H1 (cell line): ENCODE measurements around the gene AGBL1. TPM values are rescaled to one million over a fixed set of nuclear protein-coding genes. Genes with fewer than 3 reads are reported as not detected.

Experiments used
- CTCF ChIA-PET: fragments of 300-600 bp; sonication (Branson Sonifier 250); formaldehyde crosslinking; loops from one replicate; lab custom pipeline; 2021; ENCODE audit not compliant: partially characterized antibody; lab: Charles Lee
- POLR2A ChIA-PET: fragments of 300-600 bp; sonication (Branson Sonifier 250); formaldehyde crosslinking; loops from one replicate; lab custom pipeline; 2021; ENCODE audit warnings: inconsistent platforms; ENCODE audit not compliant: partially characterized antibody; lab: Charles Lee
- DNase-seq, 2 experiments: peaks; one replicate each; pipeline versions ENCODE4 v3.0.0 to v3.0.0-alpha.2; 2010 to 2022; ENCODE audit warnings: low spot score in 2 of 2, low read depth in 1 of 2, mixed read lengths in 1 of 2
- FAIRE-seq: peaks from 2 replicates; lab custom pipeline; 2011; peaks lifted over from hg19 to GRCh38; lab: Jason Lieb, UNC
- H2AFZ ChIP-seq: 2 replicates; pipeline ENCODE4 v1.8.1; 2012; ENCODE audit warnings: low read length, inconsistent platforms
- H2AK5ac ChIP-seq: 2 replicates; pipeline ENCODE4 v1.6.1; 2013; ENCODE audit warnings: low read depth, low read length
- H2BK120ac ChIP-seq: replicated peaks from 2 replicates; pipeline ENCODE3; 2013; ENCODE audit warnings: low read depth, low read length, inconsistent platforms
- H2BK12ac ChIP-seq: 2 replicates; pipeline ENCODE4 v1.6.1; 2013; ENCODE audit warnings: low read depth, low read length
- H2BK15ac ChIP-seq: 2 replicates; pipeline ENCODE4 v1.6.1; 2013; ENCODE audit warnings: low read length
- H2BK20ac ChIP-seq: 2 replicates; pipeline ENCODE4 v1.6.1; 2013; ENCODE audit warnings: low read length
- H2BK5ac ChIP-seq: 2 replicates; pipeline ENCODE4 v1.6.1; 2013; ENCODE audit warnings: low read depth, low read length
- H3K14ac ChIP-seq: 2 replicates; pipeline ENCODE4 v1.6.1; 2013; ENCODE audit warnings: inconsistent platforms; ENCODE audit not compliant: insufficient read length
- H3K18ac ChIP-seq: 2 replicates; pipeline ENCODE4 v1.6.1; 2013; ENCODE audit warnings: low read length; ENCODE audit errors: extremely low read depth
- H3K23ac ChIP-seq: 2 replicates; pipeline ENCODE4 v1.6.1; 2013; ENCODE audit warnings: inconsistent platforms; ENCODE audit not compliant: insufficient read length
- H3K23me2 ChIP-seq: 2 replicates; pipeline ENCODE4 v1.6.1; 2013; ENCODE audit warnings: low read depth, low read length
- H3K27ac ChIP-seq: 2 replicates; pipeline ENCODE4 v1.6.1; 2011; ENCODE audit warnings: low read depth, low read length, inconsistent platforms
- H3K27me3 ChIP-seq, 4 experiments: replicated peaks in 1 of 4; 1 replicate in 1 of 4; 2 replicates in 3 of 4; pipeline versions ENCODE4 v1.6.1 to v1.8.1; 2011 to 2013; ENCODE audit warnings: low read length in 3 of 4, mild to moderate bottlenecking in 3 of 4, inconsistent platforms in 2 of 4, mixed read lengths in 2 of 4, moderate library complexity in 1 of 4; ENCODE audit not compliant: control insufficient read depth in 3 of 4, insufficient read depth in 3 of 4; ENCODE audit errors: extremely low read depth in 1 of 4
- H3K36me3 ChIP-seq, 4 experiments: 2 replicates each; pipeline versions ENCODE4 v1.6.1 to v1.8.1; 2011 to 2013; ENCODE audit warnings: mild to moderate bottlenecking in 4 of 4, low read length in 3 of 4, moderate library complexity in 2 of 4, control low read depth in 1 of 4, inconsistent platforms in 1 of 4; ENCODE audit not compliant: insufficient read depth in 4 of 4, control insufficient read depth in 2 of 4
- H3K4ac ChIP-seq: replicated peaks from 2 replicates; pipeline ENCODE3; 2013; ENCODE audit warnings: low read length, low read depth, mixed read lengths, inconsistent platforms; ENCODE audit not compliant: insufficient read length
- H3K4me1 ChIP-seq, 4 experiments: replicated peaks in 1 of 4; 1 replicate in 1 of 4; 2 replicates in 3 of 4; pipeline versions ENCODE4 v1.6.1 to v1.8.1; 2011 to 2013; ENCODE audit warnings: low read length in 3 of 4, inconsistent platforms in 2 of 4, mixed read lengths in 1 of 4; ENCODE audit not compliant: insufficient read depth in 4 of 4, control insufficient read depth in 3 of 4
- H3K4me2 ChIP-seq, 2 experiments: 2 replicates each; pipeline versions ENCODE4 v1.6.1 to v1.8.1; 2011 to 2013; ENCODE audit warnings: low read depth in 2 of 2, low read length in 2 of 2, control low read depth in 1 of 2, inconsistent platforms in 1 of 2, mild to moderate bottlenecking in 1 of 2; ENCODE audit not compliant: insufficient read depth in 1 of 2
- H3K4me3 ChIP-seq, 4 experiments: fragments of 200-600, 300-600 bp in 1 of 4; sonication (generic), shearing (Covaris generic), sonication (Bioruptor Twin) in 1 of 4; 2 replicates each; pipeline versions ENCODE4 v1.5.1 to v1.8.1; 2011 to 2016; ENCODE audit warnings: low read length in 4 of 4, low read depth in 3 of 4, control low read depth in 2 of 4, inconsistent platforms in 2 of 4, mild to moderate bottlenecking in 2 of 4, mixed read lengths in 1 of 4, moderate library complexity in 1 of 4; ENCODE audit not compliant: insufficient read depth in 2 of 4; ENCODE audit errors: extremely low read depth in 1 of 4
- H3K56ac ChIP-seq: replicated peaks from 2 replicates; pipeline ENCODE3; 2013; ENCODE audit warnings: low read depth, mild to moderate bottlenecking, mixed read lengths, low read length, inconsistent platforms; ENCODE audit not compliant: insufficient read length
- H3K79me1 ChIP-seq: 2 replicates; pipeline ENCODE4 v1.6.1; 2013; ENCODE audit warnings: low read depth, low read length, control low read depth
- H3K79me2 ChIP-seq, 2 experiments: 2 replicates each; pipeline versions ENCODE4 v1.6.1 to v1.8.1; 2012 to 2013; ENCODE audit warnings: low read length in 2 of 2, mild to moderate bottlenecking in 2 of 2, inconsistent platforms in 1 of 2; ENCODE audit not compliant: insufficient read depth in 2 of 2, control insufficient read depth in 1 of 2
- H3K9ac ChIP-seq, 4 experiments: replicated peaks in 1 of 4; 1 replicate in 1 of 4; 2 replicates in 3 of 4; pipeline versions ENCODE4 v1.6.1 to v1.8.1; 2011 to 2013; ENCODE audit warnings: low read depth in 3 of 4, low read length in 3 of 4, control low read depth in 2 of 4, mild to moderate bottlenecking in 2 of 4, moderate library complexity in 2 of 4, inconsistent platforms in 1 of 4; ENCODE audit errors: extremely low read depth in 1 of 4
- H3K9me3 ChIP-seq, 2 experiments: 2 replicates each; pipeline versions ENCODE4 v1.6.1 to v1.8.1; 2012 to 2013; ENCODE audit warnings: mild to moderate bottlenecking in 2 of 2, moderate library complexity in 2 of 2, control low read depth in 1 of 2, inconsistent platforms in 1 of 2, low read depth in 1 of 2, low read length in 1 of 2, mixed read lengths in 1 of 2; ENCODE audit not compliant: insufficient read depth in 2 of 2
- H4K20me1 ChIP-seq, 2 experiments: replicated peaks in 1 of 2; 2 replicates each; pipeline versions ENCODE3 to v1.8.1; 2011 to 2013; ENCODE audit warnings: inconsistent platforms in 2 of 2, low read length in 2 of 2, mild to moderate bottlenecking in 1 of 2; ENCODE audit not compliant: insufficient read depth in 2 of 2, control insufficient read depth in 1 of 2
- H4K5ac ChIP-seq: 2 replicates; pipeline ENCODE4 v1.6.1; 2013; ENCODE audit warnings: low read length, low read depth, mixed read lengths, inconsistent platforms; ENCODE audit not compliant: insufficient read length
- H4K8ac ChIP-seq: 2 replicates; pipeline ENCODE4 v1.8.0; 2013; ENCODE audit warnings: mild to moderate bottlenecking, moderate library complexity, low read length, inconsistent platforms; ENCODE audit not compliant: insufficient read depth; ENCODE audit errors: extremely low read depth
- H4K91ac ChIP-seq: replicated peaks from 2 replicates; pipeline ENCODE3; 2013; ENCODE audit warnings: low read length, mixed read lengths, inconsistent platforms; ENCODE audit not compliant: insufficient read length
- BCL11A ChIP-seq, 2 experiments: IDR thresholded peaks; one replicate each; pipeline ENCODE4 v1.6.1; 2011; ENCODE audit warnings: low read depth in 2 of 2, low read length in 2 of 2, mild to moderate bottlenecking in 2 of 2
- SIRT6 ChIP-seq: IDR thresholded peaks from one replicate; pipeline ENCODE4 v1.7.1; 2012; ENCODE audit warnings: low read length, inconsistent platforms
- WGBS, 2 experiments: shearing (Covaris generic) in 1 of 2; methylation state at CpG; one replicate each; pipeline versions ENCODE4 v1.1.6 to v1.1.7; 2013 to 2015; ENCODE audit warnings: low lambda C conversion rate in 2 of 2, mixed read lengths in 2 of 2, inconsistent platforms in 1 of 2, low coverage in 1 of 2, missing lambda C conversion rate in 1 of 2; ENCODE audit not compliant: insufficient replicate concordance in 2 of 2, insufficient coverage in 1 of 2, insufficient read length in 1 of 2; ENCODE audit errors: extremely low coverage in 1 of 2, missing lambda C conversion rate in 1 of 2; 5-methylcytosine and 5-hydroxymethylcytosine counted together
- polyA plus RNA-seq, 7 experiments: library from polyadenylated mRNA; depleted of rRNA in 3 of 7; stranded (reverse) in 5 of 7; unstranded in 2 of 7; fragments of >200 nt in 5 of 7; fragments of 200-250 nt in 2 of 7; gene quantifications; 1 replicate in 5 of 7; 2 replicates in 1 of 7; 4 replicates in 1 of 7; pipeline versions ENCODE4 v1.2.1 to v1.2.3, GENCODE V29; 2011 to 2013; ENCODE audit warnings: missing spikeins in 2 of 7, mixed read lengths in 2 of 7
- total RNA-seq: library from RNA; stranded (reverse); fragmentation: NEBNext Ultra II Directional; extraction: Animal tissue kit (Norgen Biotek cat#: 25700); gene quantifications from 2 replicates; pipeline ENCODE4 v1.2.1, GENCODE V29; 2021

Gene AGBL1
- total and polyA plus RNA-seq, 2 of the 8 experiments (the other 6 are each of a cell fraction or from before 2014, with no cell fraction given) = not detected

DNA sequence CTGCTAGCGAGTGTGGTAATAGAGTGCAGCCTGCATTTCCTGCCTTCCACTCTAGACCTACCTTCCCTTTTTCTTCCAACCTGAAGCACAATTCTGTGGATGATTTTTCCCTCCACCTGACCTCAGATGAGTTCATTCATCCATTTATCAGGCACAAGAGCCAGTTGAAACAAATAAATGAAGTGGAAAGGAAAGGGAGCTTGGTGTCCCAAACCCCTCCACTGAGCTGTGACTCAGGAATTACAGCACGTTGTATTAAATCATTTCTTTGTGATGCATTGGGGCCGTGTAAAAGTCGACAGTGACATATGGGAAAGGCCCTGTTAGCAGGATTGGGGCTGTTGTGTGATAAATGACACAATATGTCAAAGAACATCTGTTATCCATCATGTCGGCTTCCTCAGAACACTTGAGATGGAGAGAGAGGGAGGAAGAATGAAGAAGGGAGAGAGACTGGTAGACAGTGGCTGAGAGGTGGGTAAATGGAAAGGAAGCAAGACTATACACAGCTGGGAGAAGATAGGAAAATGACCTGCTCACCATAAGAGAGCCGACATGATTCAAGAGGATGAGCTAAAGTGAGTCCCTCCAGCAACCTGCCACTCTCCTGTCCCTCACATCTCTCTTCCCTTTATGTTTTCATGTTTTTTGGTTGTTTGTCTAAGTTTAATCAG lies 366.0 kb downstream of the AGBL1 start:
- POLR2A ChIA-PET = no interaction called here
- no peak for FAIRE-seq
- no peak for TF ChIP-seq SIRT6
- TF ChIP-seq BCL11A (IDR thresholded peaks at IDR 0.05; ENCODE audit: low read depth in 2 of 2, low read length in 2 of 2) = no peak

More for the DNA sequence above, 366.0 kb downstream of the AGBL1 start:
- Histone ChIP-seq H3K56ac (no peak overlapping the region), H2BK12ac (no peak overlapping the region), H4K20me1 (no peaks in the 10 kb centered on the region), H4K5ac (no peak overlapping the region), H2BK5ac (no peak overlapping the region), H2AFZ (no peak overlapping the region), H2BK120ac (no peak overlapping the region), H3K27ac (no peak overlapping the region), H4K8ac (no peak overlapping the region), H3K79me2 (no peaks in the 10 kb centered on the region), H3K27me3 (no peaks in the 10 kb centered on the region), H3K23ac (no peak overlapping the region), H3K4me2 (no peak overlapping the region), H3K4me1 (no peaks in the 10 kb centered on the region), H2BK15ac (no peak overlapping the region), H3K4ac (no peak overlapping the region), H3K23me2 (no peaks in the 10 kb centered on the region), H3K79me1 (no peaks in the 10 kb centered on the region), H3K14ac (no peak overlapping the region), H3K9ac (no peak overlapping the region), H2AK5ac (no peak overlapping the region), H3K18ac (no peak overlapping the region), H3K4me3 (no peak overlapping the region), H3K9me3 (no peaks in the 10 kb centered on the region), H3K36me3 (no peaks in the 10 kb centered on the region), H4K91ac (no peak overlapping the region), H2BK20ac (no peak overlapping the region)
- DNase-seq = no peak
- CTCF ChIA-PET = interaction anchor here (0.9 to 1.6 kb wide), 4 partner anchors 8 to 214 kb away, joined by 3 to 4 read pairs (median 3); no protein-coding TSS in a partner anchor
- 92% methylated on average over 6 of the region's 6 CpGs; no CpG with 5 or more reads in 1 of the 2 experiments for WGBS, 2 experiments
